Mucosa of stomach (tissue), 1 donor: Measurements from ENCODE around the gene PITX1.

Source experiments
- H3K27me3 ChIP-seq: one replicate; pipeline ENCODE4 v1.7.0; 2013; ENCODE audit warnings: mild to moderate bottlenecking, low read length; ENCODE audit not compliant: control insufficient read depth, insufficient read depth
- H3K36me3 ChIP-seq: one replicate; pipeline ENCODE4 v1.7.0; 2013; ENCODE audit warnings: low read length; ENCODE audit not compliant: control insufficient read depth, insufficient read depth
- H3K4me1 ChIP-seq: one replicate; pipeline ENCODE4 v1.7.0; 2013; ENCODE audit warnings: mild to moderate bottlenecking, low read length; ENCODE audit not compliant: control insufficient read depth, insufficient read depth
- H3K4me3 ChIP-seq: one replicate; pipeline ENCODE4 v1.7.0; 2013; ENCODE audit warnings: low read length
- H3K9ac ChIP-seq: one replicate; pipeline ENCODE4 v1.7.0; 2013; ENCODE audit warnings: mild to moderate bottlenecking, low read length, moderate library complexity
- H3K9me3 ChIP-seq: one replicate; pipeline ENCODE4 v1.7.0; 2013; ENCODE audit warnings: mild to moderate bottlenecking, low read length, moderate library complexity; ENCODE audit not compliant: control insufficient read depth
- donor health status: Pancreatic carcinoma.

Gene PITX1

DNA sequence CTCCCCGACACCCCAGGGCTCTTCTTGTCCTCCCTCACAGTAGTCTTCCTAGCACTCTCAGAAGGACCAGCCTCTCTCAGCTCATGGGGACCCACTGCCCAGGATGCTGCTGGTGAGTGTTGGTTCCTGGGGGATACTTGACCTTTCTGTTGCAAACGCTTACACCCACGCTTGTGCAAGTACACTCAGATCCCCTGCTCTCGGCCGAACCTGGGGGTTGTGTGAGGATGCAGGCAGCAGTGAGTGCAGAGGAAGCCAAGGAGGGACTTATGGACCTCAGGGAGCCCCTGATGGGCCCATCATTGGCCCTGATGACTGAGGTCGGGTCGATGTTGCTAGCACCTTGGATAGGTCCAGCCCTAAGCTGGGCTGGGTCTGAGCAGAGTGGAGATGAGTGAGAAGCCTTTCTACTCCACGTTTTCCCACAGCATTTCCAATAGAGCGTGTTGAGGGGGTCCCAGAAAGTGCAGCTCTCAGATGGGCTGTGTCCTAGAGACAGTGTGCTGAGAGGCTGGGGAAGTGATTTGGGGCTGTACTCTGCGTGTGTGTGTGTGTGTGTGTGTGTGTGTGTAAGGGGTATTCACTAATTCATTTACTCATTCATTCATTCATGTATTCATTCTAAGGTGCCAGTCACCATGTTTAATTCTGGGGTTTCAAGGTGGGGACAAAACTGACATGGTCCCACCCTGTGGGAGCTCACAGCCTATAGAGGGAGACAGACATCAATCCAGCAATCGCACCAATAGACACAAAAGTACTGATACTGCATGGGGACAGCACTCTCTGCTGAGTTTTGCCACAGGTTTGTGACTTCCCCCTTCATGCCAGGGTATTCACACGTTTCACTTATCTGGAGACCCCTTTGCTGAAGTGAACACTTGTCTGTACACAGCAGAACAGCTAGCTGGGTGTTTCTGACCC, 25.2 kb upstream of the PITX1 start:
- Histone ChIP-seq H3K36me3 (no peaks in the 10 kb centered on the region), H3K27me3 (peaks cover 4% of the 10 kb centered on the region), H3K9ac (no peak overlapping the region), H3K4me3 (no peak overlapping the region), H3K9me3 (no peaks in the 10 kb centered on the region), H3K4me1 (no peaks in the 10 kb centered on the region)

DNA sequence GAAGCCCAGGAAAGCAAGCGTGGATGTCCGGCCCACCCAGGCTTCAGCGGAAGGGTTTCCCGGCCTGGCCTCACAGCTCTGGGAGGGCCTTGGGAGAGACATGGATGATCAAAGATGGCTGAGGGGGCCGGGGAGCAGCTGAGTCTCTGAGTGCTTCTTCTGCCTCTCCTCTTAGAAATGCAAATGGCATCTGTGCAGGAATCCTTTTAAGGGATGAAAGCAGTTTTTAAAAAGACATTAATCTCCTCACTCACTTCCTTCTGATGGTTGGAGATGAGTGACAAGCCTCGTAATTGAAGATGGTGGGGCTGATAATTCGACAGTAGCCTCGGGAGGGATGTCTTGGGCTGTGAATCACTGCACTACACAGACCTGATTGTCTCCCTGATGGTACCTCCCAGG, 24.3 kb upstream of the PITX1 start:
- Histone ChIP-seq H3K27me3 (peaks cover 7% of the 10 kb centered on the region), H3K36me3 (no peaks in the 10 kb centered on the region), H3K9me3 (no peaks in the 10 kb centered on the region), H3K4me1 (no peaks in the 10 kb centered on the region), H3K4me3 (no peak overlapping the region), H3K9ac (no peak overlapping the region)

DNA sequence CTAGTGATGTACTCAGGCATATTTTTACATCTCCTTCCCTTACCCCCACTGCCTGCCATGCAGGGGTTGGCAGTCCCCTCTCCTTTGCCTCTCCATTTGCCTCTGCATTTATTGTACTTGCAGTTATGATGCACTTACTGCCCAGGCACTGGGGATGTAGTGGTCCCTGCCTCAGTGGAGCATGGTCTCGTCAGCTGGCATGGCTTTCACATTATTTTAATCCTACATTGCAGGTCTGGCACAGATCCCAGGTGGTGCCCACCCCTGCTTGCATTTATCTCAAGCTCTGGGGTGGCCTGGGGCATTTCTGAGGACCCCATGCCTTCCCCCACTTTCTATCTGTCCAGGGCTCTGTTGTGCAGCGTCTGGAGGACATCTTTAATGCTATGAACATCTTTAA, 23.2 kb upstream of the PITX1 start:
- no peaks in the 10 kb centered on the region for H3K9me3 ChIP-seq
- no peaks in the 10 kb centered on the region for H3K36me3 ChIP-seq
- no peaks in the 10 kb centered on the region for H3K4me1 ChIP-seq
- no peak overlapping the region for H3K4me3 ChIP-seq
- no peak overlapping the region for H3K9ac ChIP-seq
- peaks cover 10% of the 10 kb centered on the region for H3K27me3 ChIP-seq

- peaks cover 18% of the 10 kb centered on the region for H3K27me3 ChIP-seq
- no peak overlapping the region for H3K4me3 ChIP-seq
- no peaks in the 10 kb centered on the region for H3K9me3 ChIP-seq
- no peak overlapping the region for H3K9ac ChIP-seq
- H3K36me3 ChIP-seq: no peaks in the 10 kb centered on the region
- H3K4me1 ChIP-seq: no peaks in the 10 kb centered on the region
Measured at GRCh38 chr5:135056316-135057030, 22.4 kb upstream of the PITX1 start.

GRCh38 chr5:135055396-135055795, 21.4 kb upstream of the PITX1 start:
- peaks cover 1% of the 10 kb centered on the region for H3K4me1 ChIP-seq
- H3K9me3 ChIP-seq: no peaks in the 10 kb centered on the region
- no peak overlapping the region for H3K4me3 ChIP-seq
- H3K36me3 ChIP-seq: no peaks in the 10 kb centered on the region
- no peak overlapping the region for H3K9ac ChIP-seq
- H3K27me3 ChIP-seq: peaks cover 29% of the 10 kb centered on the region

DNA sequence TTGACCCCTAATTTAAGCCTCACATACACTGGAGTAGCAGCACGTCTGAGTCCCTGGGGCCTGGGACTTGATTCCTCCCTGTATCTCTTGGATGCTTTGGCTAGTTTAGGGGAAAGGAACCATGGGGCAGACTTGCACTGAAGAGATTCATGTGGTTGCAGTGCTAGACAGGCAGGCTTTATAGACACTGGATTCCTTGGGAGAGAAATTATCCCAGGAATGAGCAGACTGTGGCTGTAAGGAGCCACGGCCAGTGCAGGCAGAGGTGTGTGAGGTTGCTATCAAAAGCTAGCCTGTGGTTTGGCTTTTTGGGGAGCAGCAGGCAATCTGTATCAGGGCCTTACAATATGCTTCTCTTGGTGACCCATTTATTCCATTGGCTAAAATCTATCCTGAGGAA, 20.5 kb upstream of the PITX1 start:
- H3K36me3 ChIP-seq: no peaks in the 10 kb centered on the region
- no peak overlapping the region for H3K4me3 ChIP-seq
- H3K4me1 ChIP-seq: peaks cover 6% of the 10 kb centered on the region
- no peak overlapping the region for H3K9ac ChIP-seq
- H3K9me3 ChIP-seq: no peaks in the 10 kb centered on the region
- H3K27me3 ChIP-seq: peaks cover 37% of the 10 kb centered on the region

DNA sequence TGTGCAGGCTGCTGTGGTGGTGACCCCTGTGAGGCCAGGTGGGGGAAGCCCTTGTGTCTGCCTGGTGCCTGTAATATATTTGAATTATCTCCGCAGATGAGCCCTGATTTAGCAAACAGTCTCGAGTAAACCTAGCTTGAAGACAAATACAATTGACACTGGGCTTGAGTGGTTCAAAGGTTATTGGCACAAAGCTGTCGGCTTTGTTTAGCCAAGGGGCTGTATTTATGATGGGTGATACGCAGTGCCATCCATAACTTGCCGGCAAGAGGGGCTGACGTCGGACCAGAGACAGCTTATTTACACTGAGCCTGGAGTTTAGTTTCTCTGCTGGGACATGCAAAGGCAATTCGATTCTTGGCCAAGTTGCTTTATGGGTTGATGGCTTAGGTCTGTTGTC, 20.0 kb upstream of the PITX1 start:
- H3K27me3 ChIP-seq: peaks cover 41% of the 10 kb centered on the region
- H3K4me3 ChIP-seq: no peak overlapping the region
- H3K4me1 ChIP-seq: peaks cover 6% of the 10 kb centered on the region

GRCh38 chr5:135053278-135053677, 19.2 kb upstream of the PITX1 start:
- Histone ChIP-seq H3K9ac (no peak overlapping the region), H3K27me3 (peaks cover 41% of the 10 kb centered on the region), H3K9me3 (no peaks in the 10 kb centered on the region), H3K36me3 (no peaks in the 10 kb centered on the region), H3K4me3 (no peak overlapping the region), H3K4me1 (peaks cover 6% of the 10 kb centered on the region)

More for the DNA sequence above, 20.0 kb upstream of the PITX1 start:
- H3K9ac ChIP-seq: no peak overlapping the region
- H3K36me3 ChIP-seq: no peaks in the 10 kb centered on the region
- no peaks in the 10 kb centered on the region for H3K9me3 ChIP-seq

GRCh38 chr5:135052511-135053145, 18.6 kb upstream of the PITX1 start:
- Histone ChIP-seq H3K9me3 (no peaks in the 10 kb centered on the region), H3K27me3 (peaks cover 44% of the 10 kb centered on the region), H3K36me3 (no peaks in the 10 kb centered on the region), H3K4me3 (no peak overlapping the region), H3K9ac (no peak overlapping the region), H3K4me1 (peaks cover 6% of the 10 kb centered on the region)

DNA sequence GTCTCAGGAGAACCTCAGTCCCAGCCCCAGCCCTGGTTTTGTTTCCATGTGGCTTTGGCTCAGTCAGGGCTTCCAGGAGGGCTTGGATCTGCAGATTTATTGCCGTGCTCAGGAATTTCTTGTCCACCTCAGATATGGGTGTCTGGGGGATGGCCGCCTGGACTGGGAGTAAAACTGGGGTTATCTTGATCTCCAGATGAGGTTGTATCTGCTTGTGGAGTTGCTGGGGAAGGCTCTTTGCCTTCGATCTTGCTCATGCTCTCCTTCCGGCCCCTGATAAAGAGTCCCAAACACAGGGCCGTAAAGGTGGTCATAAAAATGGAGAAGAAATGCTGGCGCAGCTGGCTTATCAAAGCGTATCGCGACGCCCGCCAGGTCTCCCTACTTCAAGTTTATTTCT, 17.8 kb upstream of the PITX1 start:
- H3K36me3 ChIP-seq: no peaks in the 10 kb centered on the region
- no peaks in the 10 kb centered on the region for H3K9me3 ChIP-seq
- peaks cover 49% of the 10 kb centered on the region for H3K27me3 ChIP-seq
- no peak overlapping the region for H3K9ac ChIP-seq
- H3K4me1 ChIP-seq: peaks cover 6% of the 10 kb centered on the region
- no peak overlapping the region for H3K4me3 ChIP-seq

GRCh38 chr5:135051399-135051798, 17.4 kb upstream of the PITX1 start:
- Histone ChIP-seq H3K4me3 (no peak overlapping the region), H3K9me3 (no peaks in the 10 kb centered on the region), H3K9ac (no peak overlapping the region), H3K36me3 (no peaks in the 10 kb centered on the region), H3K27me3 (peaks cover 49% of the 10 kb centered on the region), H3K4me1 (peaks cover 6% of the 10 kb centered on the region)

- no peak overlapping the region for H3K4me3 ChIP-seq
- H3K27me3 ChIP-seq: peaks cover 55% of the 10 kb centered on the region
- H3K36me3 ChIP-seq: no peaks in the 10 kb centered on the region
- H3K9ac ChIP-seq: no peak overlapping the region
- H3K4me1 ChIP-seq: peaks cover 6% of the 10 kb centered on the region
- no peaks in the 10 kb centered on the region for H3K9me3 ChIP-seq
Measured at GRCh38 chr5:135050244-135050767, 16.3 kb upstream of the PITX1 start.
